ENCODE data around the gene RORC. TPM values are rescaled to one million over a fixed set of nuclear protein-coding genes. Genes with fewer than 3 reads are reported as not detected.
A peak's percentile ranks its signal among the peaks of the same experiment; 100 is the strongest.
"Not testable (repeated sequence)": the region's sequence is repeated elsewhere in the genome, so short reads cannot be mapped to it uniquely, and the experiment has no call there.

The RORC gene
- 0.26 TPM for polyA plus RNA-seq

GRCh38 chr1:151831605-151832004 lies at the start of gene RORC:
Gene RORC (minus strand): TSS chr1:151831802. CDS start chr1:151831764, 38 bp downstream.
- Mint-ChIP-seq H3K4me1 (peaks cover 5 to 8% (median 8%) of the 10 kb centered on the region in 3 donors), H3K27ac (peak within 1 kb of the TSS in 1 of 3 donors; percentile 62), H3K4me3 (peak within 1 kb of the TSS in 1 of 4 donors; percentile 82), H3K36me3 (no peaks in the 10 kb centered on the region), H3K9me3 (no peaks in the 10 kb centered on the region), H3K27me3 (peaks cover 18% of the 10 kb centered on the region)

GRCh38 chr1:151875419-151876097 lies 44.0 kb upstream of the RORC start:
- Mint-ChIP-seq H3K4me1 (peaks cover 0 to 2% (median 0%) of the 10 kb centered on the region in 3 donors), H3K27ac (peak overlapping the region in 2 of 3 donors; percentile 2 to 9), H3K4me3 (no peak overlapping the region), H3K36me3 (peaks cover 6% of the 10 kb centered on the region), H3K9me3 (no peaks in the 10 kb centered on the region), H3K27me3 (no peaks in the 10 kb centered on the region)

- not testable (repeated sequence) for H3K27me3 Mint-ChIP-seq, H3K9me3 Mint-ChIP-seq, H3K27ac Mint-ChIP-seq, H3K4me3 Mint-ChIP-seq, H3K36me3 Mint-ChIP-seq, H3K4me1 Mint-ChIP-seq
These were observed 41.2 kb upstream of the RORC start for GRCh38 chr1:151872776-151873175.

- peaks cover 6% of the 10 kb centered on the region for H3K36me3 Mint-ChIP-seq
- H3K4me3 Mint-ChIP-seq, result no peak overlapping the region
- peaks cover 0 to 2% (median 0%) of the 10 kb centered on the region in 3 donors for H3K4me1 Mint-ChIP-seq
- H3K27ac Mint-ChIP-seq, result no peak overlapping the region
- H3K27me3 Mint-ChIP-seq, result peaks cover 2% of the 10 kb centered on the region
- H3K9me3 Mint-ChIP-seq, result peaks cover 0 to 2% (median 0%) of the 10 kb centered on the region in 3 donors
These were observed 39.9 kb upstream of the RORC start for GRCh38 chr1:151871284-151872030.

- peaks cover 2% of the 10 kb centered on the region for H3K27me3 Mint-ChIP-seq
- no peak overlapping the region for H3K27ac Mint-ChIP-seq
- H3K36me3 Mint-ChIP-seq, result no peaks in the 10 kb centered on the region
- peaks cover 0 to 2% (median 0%) of the 10 kb centered on the region in 3 donors for H3K9me3 Mint-ChIP-seq
- H3K4me1 Mint-ChIP-seq, result no peaks in the 10 kb centered on the region
- H3K4me3 Mint-ChIP-seq, result no peak overlapping the region
These were observed 36.9 kb upstream of the RORC start for GRCh38 chr1:151868486-151868885.

- H3K36me3 Mint-ChIP-seq, result no peaks in the 10 kb centered on the region
- H3K27ac Mint-ChIP-seq, result no peak overlapping the region
- H3K4me3 Mint-ChIP-seq, result no peak overlapping the region
- peaks cover 2% of the 10 kb centered on the region for H3K27me3 Mint-ChIP-seq
- H3K9me3 Mint-ChIP-seq, result peaks cover 0 to 2% (median 0%) of the 10 kb centered on the region in 3 donors
- no peaks in the 10 kb centered on the region for H3K4me1 Mint-ChIP-seq
These were observed 36.3 kb upstream of the RORC start for GRCh38 chr1:151867765-151868411.

GRCh38 chr1:151867321-151867720 lies 35.7 kb upstream of the RORC start:
- no peaks in the 10 kb centered on the region for H3K36me3 Mint-ChIP-seq
- H3K27me3 Mint-ChIP-seq, result peaks cover 2% of the 10 kb centered on the region
- H3K27ac Mint-ChIP-seq, result peak overlapping the region in 1 of 3 donors; percentile 9
- H3K9me3 Mint-ChIP-seq, result peaks cover 0 to 2% (median 0%) of the 10 kb centered on the region in 3 donors
- no peak overlapping the region for H3K4me3 Mint-ChIP-seq
- H3K4me1 Mint-ChIP-seq, result no peaks in the 10 kb centered on the region

- Mint-ChIP-seq H3K36me3 (no peaks in the 10 kb centered on the region), H3K27me3 (peaks cover 2% of the 10 kb centered on the region), H3K4me3 (no peak overlapping the region), H3K9me3 (no peaks in the 10 kb centered on the region), H3K4me1 (peaks cover 0 to 1% (median 0%) of the 10 kb centered on the region in 3 donors), H3K27ac (no peak overlapping the region)
These were observed 32.8 kb upstream of the RORC start for GRCh38 chr1:151864411-151864810.

- Mint-ChIP-seq H3K27ac (no peak overlapping the region), H3K4me1 (peaks cover 0 to 1% (median 0%) of the 10 kb centered on the region in 3 donors), H3K27me3 (no peaks in the 10 kb centered on the region), H3K36me3 (no peaks in the 10 kb centered on the region), H3K9me3 (no peaks in the 10 kb centered on the region), H3K4me3 (no peak overlapping the region)
These were observed 31.0 kb upstream of the RORC start for GRCh38 chr1:151862604-151863003.

- Mint-ChIP-seq H3K27me3 (no peaks in the 10 kb centered on the region), H3K4me1 (peaks cover 0 to 1% (median 0%) of the 10 kb centered on the region in 3 donors), H3K9me3 (no peaks in the 10 kb centered on the region), H3K27ac (no peak overlapping the region), H3K36me3 (no peaks in the 10 kb centered on the region), H3K4me3 (peak overlapping the region in 1 of 4 donors; percentile 45)
These were observed 29.0 kb upstream of the RORC start for GRCh38 chr1:151860504-151861187.

GRCh38 chr1:151859891-151860293 lies 28.3 kb upstream of the RORC start:
- H3K4me1 Mint-ChIP-seq, result peaks cover 0 to 1% (median 0%) of the 10 kb centered on the region in 3 donors
- H3K4me3 Mint-ChIP-seq, result peak overlapping the region in 1 of 4 donors; percentile 12
- no peaks in the 10 kb centered on the region for H3K9me3 Mint-ChIP-seq
- H3K36me3 Mint-ChIP-seq, result no peaks in the 10 kb centered on the region
- no peak overlapping the region for H3K27ac Mint-ChIP-seq
- H3K27me3 Mint-ChIP-seq, result no peaks in the 10 kb centered on the region

GRCh38 chr1:151858886-151859665 lies 27.5 kb upstream of the RORC start:
- peaks cover 0 to 1% (median 0%) of the 10 kb centered on the region in 3 donors for H3K4me1 Mint-ChIP-seq
- peak overlapping the region in 1 of 3 donors; percentile 50 for H3K27ac Mint-ChIP-seq
- H3K4me3 Mint-ChIP-seq, result no peak overlapping the region
- H3K9me3 Mint-ChIP-seq, result no peaks in the 10 kb centered on the region
- no peaks in the 10 kb centered on the region for H3K36me3 Mint-ChIP-seq
- no peaks in the 10 kb centered on the region for H3K27me3 Mint-ChIP-seq

GRCh38 chr1:151858030-151858746 lies 26.6 kb upstream of the RORC start:
- H3K4me3 Mint-ChIP-seq, result no peak overlapping the region
- peaks cover 0 to 1% (median 0%) of the 10 kb centered on the region in 3 donors for H3K4me1 Mint-ChIP-seq
- H3K27ac Mint-ChIP-seq, result no peak overlapping the region
- H3K36me3 Mint-ChIP-seq, result no peaks in the 10 kb centered on the region
- no peaks in the 10 kb centered on the region for H3K27me3 Mint-ChIP-seq
- H3K9me3 Mint-ChIP-seq, result no peaks in the 10 kb centered on the region

- H3K4me3 Mint-ChIP-seq, result no peak overlapping the region
- H3K27ac Mint-ChIP-seq, result no peak overlapping the region
- no peaks in the 10 kb centered on the region for H3K9me3 Mint-ChIP-seq
- peaks cover under 1% of the 10 kb centered on the region for H3K36me3 Mint-ChIP-seq
- no peaks in the 10 kb centered on the region for H3K27me3 Mint-ChIP-seq
- peaks cover 0 to 1% (median 0%) of the 10 kb centered on the region in 3 donors for H3K4me1 Mint-ChIP-seq
These were observed 24.3 kb upstream of the RORC start for GRCh38 chr1:151855933-151856332.
